G401.6 (cell line): ENCODE results near the gene ELOVL7.
"Not testable (repeated sequence)": the region's sequence is repeated elsewhere in the genome, so short reads cannot be mapped to it uniquely, and the experiment has no call there.

ENCODE experiments used
- FAIRE-seq: peaks from 2 replicates; lab custom pipeline; 2012; peaks lifted over from hg19 to GRCh38; lab: Jason Lieb, UNC

Gene ELOVL7

GRCh38 chr5:60711892-60712291 lies 132.2 kb downstream of the ELOVL7 start:
- FAIRE-seq, result not testable (repeated sequence)

- no peak for FAIRE-seq
Measured at GRCh38 chr5:60710362-60710761, 133.7 kb downstream of the ELOVL7 start.

- FAIRE-seq, result no peak
Measured at GRCh38 chr5:60705144-60705543, 138.9 kb downstream of the ELOVL7 start.

GRCh38 chr5:60703944-60704343 lies 140.1 kb downstream of the ELOVL7 start:
- FAIRE-seq, result no peak
